GM21515 (cell line): ENCODE results near the gene HTRA2.
"Not testable (repeated sequence)": the region's sequence is repeated elsewhere in the genome, so short reads cannot be mapped to it uniquely, and the experiment has no call there.

Experiments
- ATAC-seq: cut with Tn5 transposase; IDR thresholded peaks from one replicate; pipeline ENCODE4 v1.9.1; 2021; ENCODE audit not compliant: unreplicated experiment

HTRA2 gene

GRCh38 chr2:74529357-74530238 is at the start of gene HTRA2, which contains the start of gene AUP1:
TSS of gene HTRA2 (plus strand) at chr2:74529933. CDS start at chr2:74530007, 74 bp downstream.
TSS of gene AUP1 (minus strand) at chr2:74529706. CDS start at chr2:74529629, 77 bp downstream.
- ATAC-seq: peak; percentile 76

GRCh38 chr2:74481431-74481830 is 48.3 kb upstream of the HTRA2 start:
- ATAC-seq: no peak

- peak; percentile 41 for ATAC-seq
Measured at GRCh38 chr2:74481961-74482800, 47.6 kb upstream of the HTRA2 start.

DNA sequence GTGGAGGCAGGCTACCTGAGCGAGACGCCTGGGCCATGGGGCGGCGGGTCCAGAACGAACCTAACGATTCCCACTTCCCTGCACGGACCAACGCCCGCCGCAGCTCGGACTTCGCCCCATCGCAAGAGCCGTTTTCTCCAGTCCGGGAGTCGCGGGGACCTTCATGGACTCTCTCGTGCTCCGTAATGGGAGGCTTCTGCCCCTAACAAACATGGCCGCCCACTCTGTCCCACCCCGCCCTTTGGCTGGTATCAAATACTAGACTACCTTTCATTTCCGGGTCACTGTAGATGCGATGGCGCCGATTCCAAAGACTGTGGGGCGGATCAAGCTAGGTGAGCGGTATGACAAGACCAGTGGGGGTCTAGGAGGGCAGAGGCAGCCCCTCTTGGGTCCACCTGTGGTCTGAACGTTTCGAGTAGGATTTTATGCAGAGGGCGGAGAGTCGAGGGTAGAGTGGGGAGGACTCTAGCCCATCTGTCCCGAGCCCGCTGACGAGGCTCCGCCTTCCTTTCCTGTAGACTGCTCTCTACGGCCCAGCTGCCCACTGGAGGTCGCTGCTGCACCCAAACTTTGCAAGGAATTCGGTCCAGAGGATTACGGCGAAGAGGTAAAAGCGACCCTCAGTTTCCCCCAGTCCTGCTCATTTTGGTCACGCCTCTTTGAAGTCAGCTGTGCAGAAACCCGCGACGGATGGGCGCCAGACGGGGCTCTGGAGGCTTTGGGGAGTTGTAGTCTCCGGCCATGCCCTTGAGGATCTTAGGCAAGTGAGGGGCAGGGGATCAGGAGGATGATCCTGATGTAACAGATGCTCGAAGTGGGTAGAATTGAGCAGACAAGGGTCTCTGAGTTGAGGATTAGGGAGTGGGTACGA is 46.7 kb upstream of the HTRA2 start, which contains the start of the genes CCDC142 and TTC31:
Gene CCDC142, minus strand, starts transcription at position 198 of the 874 bp plus-strand sequence. Its CDS starts 161 bp downstream, at position 37.
Gene TTC31, plus strand, starts transcription at position 281 of the 874 bp plus-strand sequence. Its CDS starts 15 bp downstream, at position 296.
- peak; percentile 84 for ATAC-seq

GRCh38 chr2:74483675-74484164 is 46.0 kb upstream of the HTRA2 start:
- ATAC-seq: not testable (repeated sequence)

- no peak for ATAC-seq
Measured at GRCh38 chr2:74486141-74486540, 43.6 kb upstream of the HTRA2 start.

DNA sequence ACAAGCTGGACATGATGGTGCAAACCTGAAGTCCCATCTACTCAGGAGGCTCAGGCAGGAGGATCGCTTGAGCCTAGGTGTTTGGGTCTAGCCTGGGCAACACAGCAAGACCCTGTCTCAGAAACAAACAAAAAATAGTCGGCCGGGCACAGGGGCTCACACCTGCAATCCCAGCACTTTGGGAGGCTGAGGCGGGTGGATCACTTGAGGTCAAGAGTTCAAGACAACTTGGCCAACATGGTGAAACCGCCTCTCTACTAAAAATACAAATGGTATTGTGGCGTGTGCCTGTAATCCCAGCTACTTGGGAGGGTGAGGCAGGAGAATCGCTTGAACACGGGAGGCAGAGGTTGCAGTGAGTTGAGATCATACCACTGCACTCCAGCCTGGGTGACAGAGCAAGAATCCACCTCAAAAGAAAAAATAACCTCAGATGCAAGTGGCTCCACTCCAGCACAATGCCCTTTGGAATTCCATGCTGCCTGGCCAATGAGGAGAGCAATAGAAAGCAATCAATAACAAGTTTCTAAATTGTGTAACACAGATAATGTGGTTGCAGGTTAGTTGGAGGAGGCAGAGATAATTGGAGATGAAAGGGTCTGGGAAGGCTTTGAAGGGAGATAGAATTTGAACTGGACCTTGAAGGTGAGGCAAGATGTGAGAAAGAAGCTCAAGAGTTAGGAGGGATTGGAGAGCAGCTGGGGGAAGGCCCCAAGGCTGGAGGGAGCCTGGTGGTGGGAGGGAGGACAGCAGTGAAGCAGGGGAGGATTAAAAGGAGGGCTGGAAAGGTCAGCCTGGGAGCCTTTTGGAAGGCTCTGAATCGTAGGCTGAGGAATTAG is 40.9 kb upstream of the HTRA2 start:
- ATAC-seq: no peak

GRCh38 chr2:74489906-74490305 is 39.8 kb upstream of the HTRA2 start:
- no peak for ATAC-seq

DNA sequence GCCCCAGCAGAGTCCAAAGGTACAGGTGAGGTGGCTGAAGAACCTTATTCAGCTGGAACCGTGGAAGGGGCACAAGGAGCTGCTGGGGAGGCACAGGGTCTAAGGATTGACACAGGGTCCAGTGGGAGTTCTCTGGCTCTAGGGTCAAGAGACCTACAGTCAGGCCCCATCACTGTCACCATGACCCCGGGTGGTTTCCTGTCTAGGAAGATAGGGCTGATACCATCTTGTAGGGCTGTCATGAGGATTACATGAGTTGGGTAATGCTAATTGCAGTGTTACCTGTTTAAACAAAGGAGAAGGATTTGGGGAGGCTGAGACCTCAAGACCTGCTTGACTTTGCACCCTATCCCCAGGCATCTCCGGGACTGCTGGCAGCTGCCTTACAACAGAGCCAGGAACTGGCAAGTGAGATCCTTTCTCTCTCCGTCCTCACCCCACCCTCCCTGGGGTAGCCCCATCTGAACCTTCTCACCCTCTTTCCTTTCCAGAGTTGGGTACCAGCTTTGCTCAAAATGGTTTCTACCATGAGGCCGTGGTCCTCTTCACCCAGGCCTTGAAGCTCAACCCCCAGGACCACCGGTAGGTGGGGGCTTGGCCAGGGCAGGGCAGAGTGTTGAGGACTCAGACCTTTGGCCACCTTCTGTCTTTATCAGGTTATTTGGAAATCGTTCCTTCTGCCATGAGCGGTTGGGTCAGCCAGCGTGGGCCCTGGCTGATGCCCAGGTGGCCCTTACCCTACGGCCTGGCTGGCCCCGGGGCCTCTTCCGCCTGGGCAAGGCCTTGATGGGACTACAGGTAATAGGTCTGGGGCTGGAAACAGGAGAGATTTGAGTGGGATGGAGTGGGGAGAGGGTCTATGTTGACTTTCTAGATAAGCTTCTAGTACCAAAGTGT is 37.8 kb upstream of the HTRA2 start:
- ATAC-seq: no peak

DNA sequence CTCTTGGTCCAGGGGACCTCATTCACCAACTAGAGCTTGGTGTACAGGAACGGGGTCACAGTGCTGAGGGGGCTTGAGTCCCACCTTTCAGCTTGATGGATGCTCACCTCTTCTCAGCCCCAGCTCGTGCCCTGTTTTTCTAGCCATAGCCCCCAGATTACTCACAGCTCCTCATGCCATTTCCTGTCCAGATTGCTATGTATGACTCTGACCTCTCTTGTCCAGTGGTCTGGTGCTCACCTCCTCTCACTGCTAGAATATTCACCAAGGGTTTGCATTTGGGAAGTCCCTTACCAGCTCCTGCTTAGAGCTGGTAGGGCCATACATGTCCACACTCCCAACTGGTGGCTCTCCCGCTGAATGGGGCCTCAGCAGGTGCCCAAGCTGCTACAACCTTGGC is 36.2 kb upstream of the HTRA2 start:
- no peak for ATAC-seq

DNA sequence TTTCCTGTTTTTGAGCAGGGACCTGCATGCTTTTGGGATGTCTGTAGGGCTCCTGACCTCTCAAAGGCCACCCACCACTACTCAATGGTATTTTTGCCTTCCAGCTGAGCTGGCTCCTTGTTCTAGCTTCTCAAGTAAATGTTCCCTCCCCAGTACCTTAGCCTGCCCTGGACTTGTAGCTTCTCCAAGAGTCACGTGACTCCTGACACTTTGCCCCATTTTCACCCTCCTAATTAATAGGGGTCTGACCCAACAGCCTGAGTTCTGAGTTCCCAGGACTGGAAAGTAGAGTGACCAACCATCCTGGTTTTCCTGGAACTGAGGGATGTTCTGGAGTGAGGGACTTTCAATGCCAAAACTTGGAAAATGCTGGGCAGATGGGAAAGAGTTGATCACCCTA is 34.3 kb upstream of the HTRA2 start:
- no peak for ATAC-seq

DNA sequence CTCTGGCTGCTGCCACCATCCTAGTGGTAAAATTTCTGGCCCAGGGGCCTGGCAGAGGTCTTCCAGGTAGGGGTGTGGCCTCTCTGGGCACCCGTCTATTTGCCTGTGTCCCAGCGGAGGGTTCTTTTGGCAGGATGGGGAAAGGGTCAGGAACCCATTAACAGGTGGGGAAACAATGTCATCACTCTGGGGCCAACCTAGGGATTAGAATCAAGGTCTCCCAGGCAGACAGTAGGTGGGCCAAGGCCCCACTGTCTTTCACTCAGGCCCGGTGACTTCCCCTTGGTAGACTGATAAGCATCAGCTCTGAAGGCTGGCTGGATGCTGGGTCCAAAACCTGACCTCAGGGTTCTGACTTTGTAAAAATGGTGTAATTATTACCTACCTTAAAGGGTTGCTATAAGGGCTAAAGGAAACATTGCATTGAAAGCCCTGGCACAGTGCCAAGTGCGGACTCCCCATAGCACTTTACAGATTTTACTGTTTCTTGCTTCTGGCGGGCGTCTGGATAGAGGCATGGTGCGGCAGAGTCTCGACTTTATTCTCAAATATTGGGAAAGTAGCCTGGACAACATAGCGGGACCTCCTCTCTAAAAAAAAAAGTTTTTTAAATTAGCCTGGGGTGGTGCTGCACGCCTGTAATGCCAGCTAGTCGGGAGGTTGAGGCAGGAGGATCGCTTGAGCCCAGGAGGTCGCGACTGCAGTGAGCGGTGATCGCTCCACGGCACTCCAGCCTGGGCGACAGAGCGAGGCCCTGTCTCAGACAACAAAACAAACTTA is 32.5 kb upstream of the HTRA2 start:
- no peak for ATAC-seq

- ATAC-seq: no peak
Measured at GRCh38 chr2:74497777-74498499, 31.8 kb upstream of the HTRA2 start.

GRCh38 chr2:74498500-74499266 is 31.1 kb upstream of the HTRA2 start:
- ATAC-seq: no peak

GRCh38 chr2:74499267-74499939 is 30.3 kb upstream of the HTRA2 start, which contains the start of gene LBX2:
TSS of gene LBX2 (minus strand) at chr2:74499603. CDS start at chr2:74499537, 66 bp downstream.
- no peak for ATAC-seq
